ENCODE measurements around the gene UBE2E2. TPM values are rescaled to one million over a fixed set of nuclear protein-coding genes. Genes with fewer than 3 reads are reported as not detected.

The UBE2E2 gene
- polyA plus RNA-seq, 1 donor (not counting 4 experiments of a cell fraction or from before 2014, with no cell fraction given), result 63.2 TPM

- Histone ChIP-seq H3K36me3 (ENCODE audit: control insufficient read depth in 2 of 2, extremely low read depth in 1 of 2, insufficient read depth in 2 of 2, low read length in 2 of 2) (no peaks in the 10 kb centered on the region), H3K27ac (ENCODE audit: control insufficient read depth, insufficient read depth, low read length) (no peak overlapping the region), H3K4me1 (ENCODE audit: control insufficient read depth, extremely low read depth, insufficient read depth, low read length) (no peaks in the 10 kb centered on the region), H3K27me3 (ENCODE audit: control insufficient read depth, extremely low read depth, insufficient read depth, low read length) (no peaks in the 10 kb centered on the region), H2AFZ (ENCODE audit: control insufficient read depth, low read length) (no peak overlapping the region), H3K4me3 (ENCODE audit: control insufficient read depth in 2 of 3, extremely low read depth in 1 of 3, insufficient read depth in 2 of 3, low read depth in 1 of 3, low read length in 3 of 3) (no peak overlapping the region), H3K9me3 (ENCODE audit: control insufficient read depth, low read depth, low read length) (no peaks in the 10 kb centered on the region), H4K20me1 (ENCODE audit: control insufficient read depth, extremely low read depth, insufficient read depth, low read length) (no peaks in the 10 kb centered on the region), H3K9me1 (ENCODE audit: control insufficient read depth, extremely low read depth, insufficient read depth, low read length) (no peaks in the 10 kb centered on the region), H3K4me2 (ENCODE audit: control insufficient read depth, extremely low read depth, insufficient read depth, low read depth, low read length) (no peak overlapping the region), H3K79me2 (ENCODE audit: control insufficient read depth, insufficient read depth, low read length) (no peaks in the 10 kb centered on the region), H3K9ac (ENCODE audit: control insufficient read depth, extremely low read depth, insufficient read depth, low read length) (no peak overlapping the region)
- DNase-seq (ENCODE audit: low read depth, low spot score) (no peak), FAIRE-seq (no peak)
- TF ChIP-seq CTCF (optimal IDR thresholded peaks at IDR 0.05 in 1 of 3, IDR thresholded peaks at IDR 0.05 in 1 of 3, conservative IDR thresholded peaks at IDR 0.05 in 1 of 3; ENCODE audit: extremely low read depth in 1 of 3, insufficient read depth in 2 of 3, low read length in 3 of 3) (no peak), EZH2 (IDR thresholded peaks at IDR 0.05; ENCODE audit: low read length) (no peak)
- dilution Hi-C loops (cut with MboI; ENCODE audit: extremely low pct_ligation_motif_present, low sequenced_read_pairs), result no loop called here
Observed at GRCh38 chr3:23389686-23390085, 186.6 kb downstream of the UBE2E2 start.

GRCh38 chr3:23390446-23390845 lies 187.3 kb downstream of the UBE2E2 start:
- dilution Hi-C loops (cut with MboI; ENCODE audit: extremely low pct_ligation_motif_present, low sequenced_read_pairs), result no loop called here
- no peaks in the 10 kb centered on the region for H3K9me1 ChIP-seq (ENCODE audit: control insufficient read depth, extremely low read depth, insufficient read depth, low read length)
- no peak overlapping the region for H3K27ac ChIP-seq (ENCODE audit: control insufficient read depth, insufficient read depth, low read length)
- H3K27me3 ChIP-seq (ENCODE audit: control insufficient read depth, extremely low read depth, insufficient read depth, low read length), result no peaks in the 10 kb centered on the region
- no peaks in the 10 kb centered on the region for H3K4me1 ChIP-seq (ENCODE audit: control insufficient read depth, extremely low read depth, insufficient read depth, low read length)
- H3K4me3 ChIP-seq (ENCODE audit: control insufficient read depth in 2 of 3, extremely low read depth in 1 of 3, insufficient read depth in 2 of 3, low read depth in 1 of 3, low read length in 3 of 3), result no peak overlapping the region
- no peak overlapping the region for H2AFZ ChIP-seq (ENCODE audit: control insufficient read depth, low read length)
- DNase-seq (ENCODE audit: low read depth, low spot score), result no peak
- no peaks in the 10 kb centered on the region for H3K9me3 ChIP-seq (ENCODE audit: control insufficient read depth, low read depth, low read length)
- H3K79me2 ChIP-seq (ENCODE audit: control insufficient read depth, insufficient read depth, low read length), result no peaks in the 10 kb centered on the region
- no peaks in the 10 kb centered on the region for H3K36me3 ChIP-seq (ENCODE audit: control insufficient read depth in 2 of 2, extremely low read depth in 1 of 2, insufficient read depth in 2 of 2, low read length in 2 of 2)
- no peak overlapping the region for H3K4me2 ChIP-seq (ENCODE audit: control insufficient read depth, extremely low read depth, insufficient read depth, low read depth, low read length)
- H4K20me1 ChIP-seq (ENCODE audit: control insufficient read depth, extremely low read depth, insufficient read depth, low read length), result no peaks in the 10 kb centered on the region
- TF ChIP-seq EZH2 (IDR thresholded peaks at IDR 0.05; ENCODE audit: low read length), result no peak
- TF ChIP-seq CTCF (optimal IDR thresholded peaks at IDR 0.05 in 1 of 3, IDR thresholded peaks at IDR 0.05 in 1 of 3, conservative IDR thresholded peaks at IDR 0.05 in 1 of 3; ENCODE audit: extremely low read depth in 1 of 3, insufficient read depth in 2 of 3, low read length in 3 of 3), result no peak
- no peak overlapping the region for H3K9ac ChIP-seq (ENCODE audit: control insufficient read depth, extremely low read depth, insufficient read depth, low read length)
- no peak for FAIRE-seq

Measured in keratinocyte (primary cell).